Measurements from ENCODE around the gene CDS2. TPM values are rescaled to one million over a fixed set of nuclear protein-coding genes. Genes with fewer than 3 reads are reported as not detected.

CDS2 gene
- total and polyA plus RNA-seq, 10 of the 15 experiments (the other 5 are each of a cell fraction or from before 2014, with no cell fraction given): 11.5 to 94.7 (median 23.1) TPM

DNA sequence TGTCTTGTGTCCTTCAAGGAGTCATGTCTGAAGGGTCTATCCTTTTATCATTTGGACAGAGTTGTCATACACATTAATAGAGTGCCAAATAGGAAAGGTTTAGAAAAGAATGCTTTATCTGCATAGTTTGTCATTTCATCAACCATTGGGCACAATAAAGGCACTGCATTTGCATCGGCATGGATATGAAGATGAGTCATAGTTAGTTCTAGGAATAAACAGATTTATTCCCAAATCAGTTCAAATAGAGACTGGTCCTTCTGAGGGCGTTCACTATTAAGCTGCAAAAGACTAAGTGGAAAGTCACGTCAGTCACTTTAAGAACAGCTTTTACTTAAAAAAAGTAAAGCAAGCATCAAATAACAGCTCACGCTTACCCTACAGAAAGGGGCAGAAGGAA, 90.8 kb downstream of the CDS2 start:
- no peak overlapping the region for H3K4me2 ChIP-seq (ENCODE audit: control insufficient read depth, insufficient read depth)
- intact Hi-C loops (cut with micrococcal nuclease; ENCODE audit: unreplicated experiment) (no loop called here), in situ Hi-C loops (cut with MboI) (no loop called here)
- BruUV-seq (replicated peaks): no TSS peak
- ChIA-PET SMC1A (ENCODE audit: uncharacterized antibody, unreplicated experiment) (interaction anchor here (2.0 kb wide), 1 partner anchor 91 kb away, joined by 5 read pairs; the partner anchor contains the start of gene CDS2), POLR2A (no interaction called here), CTCF (interaction anchor here (2.3 to 5.5 kb wide), 2 partner anchors 12 to 91 kb away, joined by 8 to 32 read pairs; partner anchors contain the start of gene CDS2), RAD21 (ENCODE audit: unreplicated experiment) (interaction anchor here (1.0 to 1.3 kb wide), 2 partner anchors 10 to 91 kb away, joined by 3 to 8 read pairs; partner anchors contain the start of gene CDS2)
- no peaks in the 10 kb centered on the region for H3K9me3 ChIP-seq (replicated peaks; ENCODE audit: control insufficient read depth, insufficient read depth, low read length)
- 99% methylated on average over 4 of the region's 4 CpGs for WGBS (ENCODE audit: insufficient coverage, insufficient replicate concordance, low lambda C conversion rate, missing lambda C conversion rate)
- H2AFZ ChIP-seq (ENCODE audit: control insufficient read depth, low read depth, low read length): no peak overlapping the region
- H3K27me3 ChIP-seq (replicated peaks in 1 of 2; ENCODE audit: control insufficient read depth in 2 of 2, insufficient read depth in 2 of 2, low read length in 1 of 2): no peaks in the 10 kb centered on the region
- H4K20me1 ChIP-seq (ENCODE audit: control insufficient read depth, insufficient read depth): no peaks in the 10 kb centered on the region
- DNase-seq (ENCODE audit: low read depth, low spot score) (no peak), ATAC-seq (no peak), FAIRE-seq (no peak)
- no peak overlapping the region for H3K4me3 ChIP-seq
- no peak overlapping the region for H3K9ac ChIP-seq (ENCODE audit: control insufficient read depth, insufficient read depth, low read length)
- H3K4me1 ChIP-seq (ENCODE audit: control insufficient read depth, insufficient read depth, low read length): no peaks in the 10 kb centered on the region
- no peak overlapping the region for H3K27ac ChIP-seq (ENCODE audit: control insufficient read depth, insufficient read depth)
- TF ChIP-seq RB1 (IDR thresholded peaks at IDR 0.05; ENCODE audit: borderline replicate concordance): no peak
- no peak for TF ChIP-seq NFYA (IDR thresholded peaks at IDR 0.05; ENCODE audit: borderline replicate concordance, low read depth, low read length)
- TF ChIP-seq ESRRA (IDR thresholded peaks at IDR 0.05; ENCODE audit: low read length): no peak
- no peaks in the 10 kb centered on the region for H3K36me3 ChIP-seq (ENCODE audit: control insufficient read depth in 2 of 2, insufficient read depth in 2 of 2, low read length in 1 of 2)
- no peaks in the 10 kb centered on the region for H3K79me2 ChIP-seq (ENCODE audit: control insufficient read depth, insufficient read depth, low read length)

DNA sequence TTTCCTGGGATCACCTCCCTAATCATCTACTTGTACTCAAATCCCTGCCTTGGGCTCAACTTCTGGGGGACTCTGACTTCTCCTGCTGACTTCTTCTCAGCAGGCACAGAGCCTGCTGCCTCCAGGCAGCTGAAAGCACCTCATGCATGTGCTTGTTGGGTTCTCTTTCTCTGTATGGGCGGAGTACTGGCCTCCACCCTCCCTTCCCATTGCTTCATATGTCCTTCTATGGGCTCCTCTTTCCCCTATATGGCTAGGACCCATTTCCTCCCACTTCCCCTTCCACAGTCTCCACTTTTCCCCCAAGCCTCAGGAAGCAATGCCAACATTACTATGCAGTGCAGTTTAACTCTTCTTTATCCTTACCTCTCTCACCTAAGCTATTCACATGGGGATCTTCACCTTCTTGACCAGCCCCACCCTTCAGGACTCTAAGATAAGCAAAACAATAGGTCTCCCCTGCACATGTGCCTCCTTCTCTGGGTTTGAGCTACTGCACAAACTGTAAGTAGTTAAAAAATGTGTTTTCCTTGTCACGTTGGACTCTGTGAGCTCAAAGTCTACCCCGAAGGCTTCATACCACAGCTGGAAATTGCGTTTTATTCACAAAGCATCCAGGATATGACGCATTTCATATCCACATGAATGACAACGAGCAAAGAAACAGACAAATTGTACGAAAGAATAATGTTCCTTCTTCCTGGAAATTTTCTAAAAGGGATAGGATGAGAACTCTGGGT, 93.7 kb downstream of the CDS2 start:
- CTCF ChIA-PET: interaction anchor here (0.6 to 7.6 kb wide), 6 partner anchors 12 to 95 kb away, joined by 3 to 114 read pairs (median 16); partner anchors contain the start of gene CDS2
- H3K4me3 ChIP-seq: no peak overlapping the region
- in situ Hi-C loops (cut with MboI) (no loop called here), intact Hi-C loops (cut with micrococcal nuclease; ENCODE audit: unreplicated experiment) (loop anchor here (10.0 kb wide), 1 partner anchor 616 kb away; no protein-coding TSS in a partner anchor)
- no peaks in the 10 kb centered on the region for H4K20me1 ChIP-seq (ENCODE audit: control insufficient read depth, insufficient read depth)
- H3K4me2 ChIP-seq (ENCODE audit: control insufficient read depth, insufficient read depth): no peak overlapping the region
- SMC1A ChIA-PET (ENCODE audit: uncharacterized antibody, unreplicated experiment): interaction anchor here (0.6 to 3.5 kb wide), 7 partner anchors 9 to 228 kb away, joined by 3 to 16 read pairs (median 3); partner anchors contain the start of gene CDS2
- no peaks in the 10 kb centered on the region for H3K4me1 ChIP-seq (ENCODE audit: control insufficient read depth, insufficient read depth, low read length)
- no peak overlapping the region for H3K9ac ChIP-seq (ENCODE audit: control insufficient read depth, insufficient read depth, low read length)
- 48% methylated on average over 7 of the region's 7 CpGs for WGBS (ENCODE audit: insufficient coverage, insufficient replicate concordance, low lambda C conversion rate, missing lambda C conversion rate)
- no peaks in the 10 kb centered on the region for H3K27me3 ChIP-seq (replicated peaks in 1 of 2; ENCODE audit: control insufficient read depth in 2 of 2, insufficient read depth in 2 of 2, low read length in 1 of 2)
- H3K79me2 ChIP-seq (ENCODE audit: control insufficient read depth, insufficient read depth, low read length): no peaks in the 10 kb centered on the region
- DNase-seq (ENCODE audit: low read depth, low spot score) (no peak), ATAC-seq (no peak), FAIRE-seq (no peak)
- no peak overlapping the region for H2AFZ ChIP-seq (ENCODE audit: control insufficient read depth, low read depth, low read length)
- no TSS peak for BruUV-seq (replicated peaks)
- H3K27ac ChIP-seq (ENCODE audit: control insufficient read depth, insufficient read depth): no peak overlapping the region
- RAD21 ChIA-PET (ENCODE audit: unreplicated experiment): interaction anchor here (0.9 to 6.8 kb wide), 3 partner anchors 16 to 94 kb away, joined by 3 to 70 read pairs (median 18); partner anchors contain the start of gene CDS2
- POLR2A ChIA-PET: no interaction called here
- H3K9me3 ChIP-seq (replicated peaks; ENCODE audit: control insufficient read depth, insufficient read depth, low read length): no peaks in the 10 kb centered on the region
- H3K36me3 ChIP-seq (ENCODE audit: control insufficient read depth in 2 of 2, insufficient read depth in 2 of 2, low read length in 1 of 2): no peaks in the 10 kb centered on the region
- no peak for TF ChIP-seq SMAD1 (IDR thresholded peaks at IDR 0.05; ENCODE audit: low read depth, partially characterized antibody)
- TF ChIP-seq, protein P1, sequence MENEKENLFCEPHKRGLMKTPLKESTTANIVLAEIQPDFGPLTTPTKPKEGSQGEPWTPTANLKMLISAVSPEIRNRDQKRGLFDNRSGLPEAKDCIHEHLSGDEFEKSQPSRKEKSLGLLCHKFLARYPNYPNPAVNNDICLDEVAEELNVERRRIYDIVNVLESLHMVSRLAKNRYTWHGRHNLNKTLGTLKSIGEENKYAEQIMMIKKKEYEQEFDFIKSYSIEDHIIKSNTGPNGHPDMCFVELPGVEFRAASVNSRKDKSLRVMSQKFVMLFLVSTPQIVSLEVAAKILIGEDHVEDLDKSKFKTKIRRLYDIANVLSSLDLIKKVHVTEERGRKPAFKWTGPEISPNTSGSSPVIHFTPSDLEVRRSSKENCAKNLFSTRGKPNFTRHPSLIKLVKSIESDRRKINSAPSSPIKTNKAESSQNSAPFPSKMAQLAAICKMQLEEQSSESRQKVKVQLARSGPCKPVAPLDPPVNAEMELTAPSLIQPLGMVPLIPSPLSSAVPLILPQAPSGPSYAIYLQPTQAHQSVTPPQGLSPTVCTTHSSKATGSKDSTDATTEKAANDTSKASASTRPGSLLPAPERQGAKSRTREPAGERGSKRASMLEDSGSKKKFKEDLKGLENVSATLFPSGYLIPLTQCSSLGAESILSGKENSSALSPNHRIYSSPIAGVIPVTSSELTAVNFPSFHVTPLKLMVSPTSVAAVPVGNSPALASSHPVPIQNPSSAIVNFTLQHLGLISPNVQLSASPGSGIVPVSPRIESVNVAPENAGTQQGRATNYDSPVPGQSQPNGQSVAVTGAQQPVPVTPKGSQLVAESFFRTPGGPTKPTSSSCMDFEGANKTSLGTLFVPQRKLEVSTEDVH (IDR thresholded peaks at IDR 0.05; ENCODE audit: low read depth, partially characterized antibody): no peak
- TF ChIP-seq ZNF622 (IDR thresholded peaks at IDR 0.05): no peak
- no peak for TF ChIP-seq EGR1 (IDR thresholded peaks at IDR 0.05; ENCODE audit: borderline replicate concordance in 1 of 2, low read depth in 2 of 2, low read length in 2 of 2)
- TF ChIP-seq SUPT20H (IDR thresholded peaks at IDR 0.05; ENCODE audit: borderline replicate concordance, control insufficient read depth, low read depth, low read length): no peak
- no peak for TF ChIP-seq EED (IDR thresholded peaks at IDR 0.05; ENCODE audit: low read depth)
- TF ChIP-seq, protein P2, sequence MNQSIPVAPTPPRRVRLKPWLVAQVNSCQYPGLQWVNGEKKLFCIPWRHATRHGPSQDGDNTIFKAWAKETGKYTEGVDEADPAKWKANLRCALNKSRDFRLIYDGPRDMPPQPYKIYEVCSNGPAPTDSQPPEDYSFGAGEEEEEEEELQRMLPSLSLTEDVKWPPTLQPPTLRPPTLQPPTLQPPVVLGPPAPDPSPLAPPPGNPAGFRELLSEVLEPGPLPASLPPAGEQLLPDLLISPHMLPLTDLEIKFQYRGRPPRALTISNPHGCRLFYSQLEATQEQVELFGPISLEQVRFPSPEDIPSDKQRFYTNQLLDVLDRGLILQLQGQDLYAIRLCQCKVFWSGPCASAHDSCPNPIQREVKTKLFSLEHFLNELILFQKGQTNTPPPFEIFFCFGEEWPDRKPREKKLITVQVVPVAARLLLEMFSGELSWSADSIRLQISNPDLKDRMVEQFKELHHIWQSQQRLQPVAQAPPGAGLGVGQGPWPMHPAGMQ (IDR thresholded peaks at IDR 0.05; ENCODE audit: borderline replicate concordance): no peak

Measured in GM12878 (cell line).